Pancreas (tissue), 10 donors: ENCODE data around the gene RBM26. TPM values are rescaled to one million over a fixed set of nuclear protein-coding genes. Genes with fewer than 3 reads are reported as not detected.
"Not testable (repeated sequence)": the region's sequence is repeated elsewhere in the genome, so short reads cannot be mapped to it uniquely, and the experiment has no call there.

Experiments
- ATAC-seq, 4 donors: fragments of 200-7000 bp; cut with Tn5 transposase; one replicate each; pipeline versions ENCODE4 v1.8.0 to v1.9.1; 2020; ENCODE audit warnings: mild to moderate bottlenecking in 4 of 4, moderate library complexity in 4 of 4
- DNase-seq, 6 donors: peaks; one replicate each; pipeline ENCODE4 v3.0.0-alpha.2; 2020
- FAIRE-seq: peaks from 2 replicates; lab custom pipeline; 2012; peaks lifted over from hg19 to GRCh38; lab: Jason Lieb, UNC
- H3K27ac ChIP-seq, 4 donors: fragments of 200-600 bp; sonication (generic); 1 replicate in 3 of 4; 2 replicates in 1 of 4; pipeline versions ENCODE4 v1.5.0 to v1.8.0; 2020
- H3K27me3 ChIP-seq, 4 donors: fragments of 200-600 bp; one replicate each; pipeline ENCODE4 v1.8.0; 2021
- H3K36me3 ChIP-seq, 3 donors: fragments of 200-600 bp; sonication (generic) in 1 of 3; one replicate each; pipeline versions ENCODE4 v1.5.0 to v1.8.0; 2020 to 2021
- H3K4me1 ChIP-seq, 3 donors: fragments of 200-600 bp; one replicate each; pipeline ENCODE4 v1.8.0; 2021
- H3K4me3 ChIP-seq, 4 donors: fragments of 200-600 bp; sonication (generic) in 2 of 4; one replicate each; pipeline versions ENCODE4 v1.5.0 to v1.8.0; 2020 to 2021
- H3K9me3 ChIP-seq, 4 donors: fragments of 200-600 bp; one replicate each; pipeline ENCODE4 v1.8.0; 2021
- CTCF ChIP-seq, 4 donors: fragments of 200-600 bp; sonication (generic) in 3 of 4; IDR thresholded peaks; one replicate each; pipeline versions ENCODE4 v1.5.0 to v1.8.0; 2021; ENCODE audit warnings: antibody characterized with exemption in 4 of 4
- WGBS, 2 donors: extraction: QIAGEN DNeasy Blood & Tissue Kit; methylation state at CpG; one replicate each; pipeline ENCODE4 v1.1.7; 2013; 5-methylcytosine and 5-hydroxymethylcytosine counted together
- intact Hi-C, 3 donors: fragments of 100-400 bp; cut with DNase I; formaldehyde crosslinking; loops; one replicate each; pipeline versions ENCODE4 v1.11.1 to v1.14.2; 2022
- polyA plus RNA-seq, 2 donors: library from polyadenylated mRNA; stranded (reverse); fragments of 200-250 nt; gene quantifications; one replicate each; pipeline ENCODE4 v1.2.3, GENCODE V29; 2013
- total RNA-seq, 6 donors: library from RNA; stranded (reverse); fragmentation: NEBNext Ultra II Directional in 4 of 6; extraction: Animal tissue kit (Norgen Biotek cat#: 25700) in 4 of 6; gene quantifications; one replicate each; pipeline versions ENCODE4 v1.2.1 to v1.2.4, GENCODE V29; 2021 to 2023
- donor health status: healthy with polysubstance abuse.
- donor health status: DM: no; HTN: no; CAD: no; lungs with moderate emphysema.
- donor health status: DM: no; HTN: no; CAD: no.
- donor health status: control.
- donor health status: control.
- donor health status: Bipolar disorder and iron deficiency.
- donor health status: DM: yes; HTN: yes; CAD: no.
- donor health status: DM: no; HTN: no; CAD: no.
- donor health status: DM: no; HTN: no; CAD: no.
- donor health status: DM: yes; HTN: yes; CAD: no.

The RBM26 gene
- total and polyA plus RNA-seq, 8 donors, result 11.7 to 25.1 (median 18.3) TPM

GRCh38 chr13:79281339-79281747 is 124.7 kb downstream of the RBM26 start:
- FAIRE-seq (no peak), DNase-seq (no peak), ATAC-seq (no peak)
- intact Hi-C loops, result no loop called here
- Histone ChIP-seq H3K4me1 (no peaks in the 10 kb centered on the region), H3K4me3 (no peak overlapping the region), H3K27ac (no peak overlapping the region), H3K36me3 (no peaks in the 10 kb centered on the region), H3K9me3 (no peaks in the 10 kb centered on the region), H3K27me3 (no peaks in the 10 kb centered on the region)
- 60 to 64% methylated on average over 3 of the region's 3 CpGs for WGBS, 2 donors
- no peak for TF ChIP-seq CTCF (IDR thresholded peaks at IDR 0.05)

GRCh38 chr13:79279735-79280134 is 126.3 kb downstream of the RBM26 start:
- intact Hi-C loops, H3K4me1 ChIP-seq, H3K36me3 ChIP-seq, ATAC-seq, DNase-seq, H3K4me3 ChIP-seq, FAIRE-seq, H3K9me3 ChIP-seq, H3K27ac ChIP-seq, H3K27me3 ChIP-seq: not testable (repeated sequence)
- WGBS, 2 donors, result 76 to 89% methylated on average over 12 of the region's 12 CpGs

- no peaks in the 10 kb centered on the region for H3K27me3 ChIP-seq
- H3K36me3 ChIP-seq, result no peaks in the 10 kb centered on the region
- no peaks in the 10 kb centered on the region for H3K9me3 ChIP-seq
- DNase-seq (no peak), FAIRE-seq (no peak), ATAC-seq (no peak)
- H3K27ac ChIP-seq, result no peak overlapping the region
- no peak for TF ChIP-seq CTCF (IDR thresholded peaks at IDR 0.05)
- no peaks in the 10 kb centered on the region for H3K4me1 ChIP-seq
- H3K4me3 ChIP-seq, result no peak overlapping the region
- intact Hi-C loops, result no loop called here
Observed at GRCh38 chr13:79273045-79273444, 133.0 kb downstream of the RBM26 start.

GRCh38 chr13:79271616-79272015 is 134.4 kb downstream of the RBM26 start:
- FAIRE-seq, result no peak
- Histone ChIP-seq H3K4me3 (no peak overlapping the region), H3K36me3 (no peaks in the 10 kb centered on the region), H3K4me1 (no peaks in the 10 kb centered on the region), H3K27ac (no peak overlapping the region), H3K9me3 (no peaks in the 10 kb centered on the region), H3K27me3 (no peaks in the 10 kb centered on the region)
- intact Hi-C loops, result no loop called here
- no peak for TF ChIP-seq CTCF (IDR thresholded peaks at IDR 0.05)
- WGBS, 2 donors, result 13 to 19% methylated on average over 1 of the region's 1 CpG
- ATAC-seq, result no peak
- DNase-seq, result no peak

- no peaks in the 10 kb centered on the region for H3K27me3 ChIP-seq
- H3K4me3 ChIP-seq, result no peak overlapping the region
- no peak for ATAC-seq
- WGBS, 2 donors, result 32 to 36% methylated on average over 3 of the region's 3 CpGs
- intact Hi-C loops, result no loop called here
- no peak overlapping the region for H3K27ac ChIP-seq
- H3K4me1 ChIP-seq, result no peaks in the 10 kb centered on the region
- H3K36me3 ChIP-seq, result no peaks in the 10 kb centered on the region
- H3K9me3 ChIP-seq, result no peaks in the 10 kb centered on the region
- TF ChIP-seq CTCF (IDR thresholded peaks at IDR 0.05), result no peak
- no peak for DNase-seq
- no peak for FAIRE-seq
Observed at GRCh38 chr13:79270859-79271258, 135.2 kb downstream of the RBM26 start.

Other genes starting within 250 kb of the RBM26 start
- 10 to 100 TPM; 19.5 to 35.0 (median 24.4) TPM for gene NDFIP2, start 74.9 kb upstream of the RBM26 start, total RNA-seq
- gene NDFIP2, start 74.9 kb upstream of the RBM26 start, polyA plus RNA-seq, result 10 to 100 TPM in 1 of 2 donors, 1 to 10 TPM in 1; 6.3 to 15.0 TPM